Stimulated activated effector memory CD8-positive, alpha-beta T cell treated with anti-CD3 and anti-CD28 coated beads, Interleukin-12 subunit alpha, Interleukin-12 subunit beta, amount 100 ng/mL, for 72 hours (primary cell): ENCODE data around the gene POLD1.
A peak's percentile ranks its signal among the peaks of the same experiment; 100 is the strongest.
"Not testable (repeated sequence)": the region's sequence is repeated elsewhere in the genome, so short reads cannot be mapped to it uniquely, and the experiment has no call there.

ENCODE experiments used
- ATAC-seq: fragments of 150-1000 bp; cut with Tn5 transposase; 2 replicates; pipeline ENCODE4 v1.10.0; 2021
- DNase-seq, 2 donors: peaks; one replicate each; pipeline ENCODE4 v3.0.0; 2021 to 2022; ENCODE audit warnings: low spot score in 2 of 2
- H3K27ac Mint-ChIP-seq: one replicate; pipeline ENCODE4 v1.8.0; 2022; ENCODE audit warnings: mild to moderate bottlenecking, mixed read lengths
- H3K36me3 Mint-ChIP-seq: one replicate; pipeline ENCODE4 v1.8.0; 2022; ENCODE audit warnings: mild to moderate bottlenecking, mixed read lengths
- H3K4me1 Mint-ChIP-seq: one replicate; pipeline ENCODE4 v1.8.0; 2022; ENCODE audit warnings: mixed read lengths
- H3K4me3 Mint-ChIP-seq: one replicate; pipeline ENCODE4 v1.8.0; 2022; ENCODE audit warnings: mild to moderate bottlenecking, mixed read lengths
- H3K9me3 Mint-ChIP-seq: one replicate; pipeline ENCODE4 v1.8.0; 2022; ENCODE audit warnings: mixed read lengths

POLD1 gene

DNA sequence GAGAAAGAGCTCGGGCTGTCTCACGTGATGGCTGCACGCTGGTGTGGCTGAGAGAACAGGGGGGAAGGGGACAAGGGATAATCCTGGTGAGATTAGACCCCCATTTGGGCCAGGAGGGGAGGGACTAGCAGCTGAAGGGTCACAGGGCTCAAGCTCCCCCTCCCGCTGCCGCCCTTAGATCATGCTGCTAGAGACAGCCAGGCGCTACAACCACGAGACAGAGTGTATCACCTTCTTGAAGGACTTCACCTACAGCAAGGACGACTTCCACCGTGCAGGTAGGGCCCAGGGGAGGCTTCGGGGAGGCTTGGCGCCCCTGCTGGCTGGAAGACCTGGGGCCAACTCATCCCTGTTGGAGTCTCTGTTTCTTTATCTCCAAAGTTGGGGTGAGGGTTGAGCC lies 4.5 kb upstream of the POLD1 start:
- Mint-ChIP-seq H3K36me3 (peaks cover 79% of the 10 kb centered on the region), H3K9me3 (no peaks in the 10 kb centered on the region), H3K4me3 (no peak overlapping the region), H3K27ac (no peak overlapping the region), H3K4me1 (peaks cover 62% of the 10 kb centered on the region)
- no peak for ATAC-seq
- no peak for DNase-seq

DNA sequence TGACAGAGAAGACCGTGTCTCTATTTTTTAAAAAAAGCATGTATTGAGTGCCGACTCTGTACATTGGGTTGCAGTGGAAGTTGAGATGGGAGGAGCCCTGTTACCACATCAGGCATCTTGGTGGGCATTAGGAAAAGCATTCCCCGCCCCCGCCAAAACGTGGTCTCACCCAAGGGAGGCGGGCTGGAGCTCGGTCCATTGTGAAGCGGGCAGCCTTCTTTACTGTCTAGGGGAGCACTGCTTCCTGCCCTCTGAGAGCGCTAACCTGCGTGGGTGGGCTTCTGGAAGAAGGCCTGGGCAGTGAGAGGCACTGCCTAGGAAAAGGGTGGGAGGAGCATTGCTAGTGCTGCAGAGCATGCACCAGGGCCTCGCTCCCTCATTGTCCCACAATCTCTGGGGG lies 4.0 kb upstream of the POLD1 start:
- Mint-ChIP-seq H3K27ac (no peak overlapping the region), H3K4me1 (peaks cover 68% of the 10 kb centered on the region), H3K4me3 (no peak overlapping the region), H3K9me3 (no peaks in the 10 kb centered on the region), H3K36me3 (peaks cover 84% of the 10 kb centered on the region)
- DNase-seq (no peak), ATAC-seq (no peak)

DNA sequence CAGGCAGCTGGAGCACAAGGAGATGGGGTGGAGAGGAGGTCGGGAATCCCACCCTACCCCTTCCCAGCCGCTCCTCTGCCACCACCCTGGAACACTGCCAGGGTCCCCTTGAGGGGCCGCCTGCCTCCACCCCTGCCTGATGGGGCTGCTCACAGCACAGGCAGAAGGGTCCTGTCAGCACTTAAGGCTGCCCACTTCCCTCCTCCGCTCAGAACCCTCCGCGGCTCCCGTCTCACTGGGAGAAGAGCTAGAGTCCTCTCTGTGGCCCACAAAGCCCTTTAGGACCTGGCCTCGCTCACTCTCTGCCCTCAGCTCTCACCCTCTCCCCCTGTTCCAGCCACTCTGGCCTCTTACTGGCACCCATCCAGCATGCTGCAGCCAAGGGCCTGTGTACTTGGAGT lies 3.4 kb upstream of the POLD1 start:
- peaks cover 90% of the 10 kb centered on the region for H3K36me3 Mint-ChIP-seq
- H3K9me3 Mint-ChIP-seq: no peaks in the 10 kb centered on the region
- no peak for DNase-seq
- H3K4me3 Mint-ChIP-seq: no peak overlapping the region
- peak overlapping the region; percentile 71 for H3K27ac Mint-ChIP-seq
- no peak for ATAC-seq
- peaks cover 74% of the 10 kb centered on the region for H3K4me1 Mint-ChIP-seq

GRCh38 chr19:50381881-50382729 lies 2.0 kb upstream of the POLD1 start:
- Mint-ChIP-seq H3K27ac (no peak overlapping the region), H3K4me3 (no peak overlapping the region)
- no peak for DNase-seq

GRCh38 chr19:50383001-50383851 lies 921 bp upstream of the POLD1 start:
- ATAC-seq (no peak), DNase-seq (no peak)
- peaks cover 88% of the 10 kb centered on the region for H3K36me3 Mint-ChIP-seq
- H3K4me3 Mint-ChIP-seq: peak overlapping the region; percentile 99
- peak overlapping the region; percentile 99 for H3K27ac Mint-ChIP-seq
- peaks cover 63% of the 10 kb centered on the region for H3K4me1 Mint-ChIP-seq
- H3K9me3 Mint-ChIP-seq: no peaks in the 10 kb centered on the region

More at GRCh38 chr19:50381881-50382729, 2.0 kb upstream of the POLD1 start:
- peaks cover 91% of the 10 kb centered on the region for H3K36me3 Mint-ChIP-seq
- H3K9me3 Mint-ChIP-seq: no peaks in the 10 kb centered on the region
- no peak for ATAC-seq
- peaks cover 66% of the 10 kb centered on the region for H3K4me1 Mint-ChIP-seq

DNA sequence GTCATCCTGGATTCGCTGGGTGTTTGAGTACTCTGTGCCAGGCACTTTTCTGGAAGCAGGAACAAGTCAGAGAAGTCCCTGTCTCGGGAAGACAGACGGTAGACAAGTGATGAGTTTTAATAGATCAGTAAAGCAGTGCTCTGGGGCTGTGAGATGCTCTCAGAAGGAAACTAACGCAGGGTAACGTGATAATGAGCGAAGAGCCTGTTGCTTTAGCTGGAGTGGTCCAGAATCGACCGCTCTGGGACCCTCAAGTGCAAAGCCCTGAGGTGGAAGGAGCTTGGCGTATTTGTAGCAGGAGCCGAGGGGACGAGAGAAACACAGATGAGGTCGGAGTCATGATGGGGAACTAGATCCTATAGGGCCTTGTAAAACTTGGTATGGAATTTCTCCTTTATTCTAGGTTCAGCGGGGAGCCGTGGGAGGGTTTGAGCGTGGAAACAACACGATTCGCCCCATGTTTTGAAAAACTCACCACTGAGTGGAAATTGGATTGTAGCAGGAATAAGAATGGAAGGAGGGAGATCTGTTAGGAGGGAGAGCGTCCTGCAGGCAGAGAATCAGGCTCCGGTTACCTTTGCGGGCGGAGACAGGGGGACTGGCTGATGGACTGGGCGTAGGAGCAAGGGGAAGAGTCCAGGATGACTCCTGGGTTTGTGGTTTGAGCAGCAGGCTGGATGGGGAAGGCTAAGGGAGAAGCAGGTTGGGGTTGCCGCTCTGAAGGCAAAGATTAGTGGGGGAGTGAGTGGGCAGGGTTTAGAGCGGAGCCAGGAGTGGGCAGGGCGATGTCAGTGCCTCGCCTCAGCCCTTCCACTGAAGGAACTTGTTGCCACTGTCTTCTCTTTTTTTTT lies 763 bp downstream of the POLD1 start:
- Mint-ChIP-seq H3K27ac (peak overlapping the region; percentile 99), H3K4me1 (peaks cover 51% of the 10 kb centered on the region), H3K36me3 (peaks cover 88% of the 10 kb centered on the region), H3K9me3 (no peaks in the 10 kb centered on the region), H3K4me3 (peak overlapping the region; percentile 99)
- DNase-seq (no peak), ATAC-seq (peak; percentile 2)

GRCh38 chr19:50387176-50387867 lies 3.2 kb downstream of the POLD1 start:
- Mint-ChIP-seq H3K27ac (peak overlapping the region; percentile 65), H3K36me3 (peaks cover 85% of the 10 kb centered on the region), H3K4me1 (peaks cover 39% of the 10 kb centered on the region), H3K4me3 (no peak overlapping the region), H3K9me3 (no peaks in the 10 kb centered on the region)
- DNase-seq (no peak), ATAC-seq (no peak)

- ATAC-seq: no peak
- Mint-ChIP-seq H3K27ac (peak overlapping the region; percentile 65), H3K9me3 (no peaks in the 10 kb centered on the region), H3K36me3 (peaks cover 88% of the 10 kb centered on the region), H3K4me1 (peaks cover 39% of the 10 kb centered on the region), H3K4me3 (no peak overlapping the region)
- no peak for DNase-seq
Observed at GRCh38 chr19:50387868-50388245, 3.7 kb downstream of the POLD1 start.

DNA sequence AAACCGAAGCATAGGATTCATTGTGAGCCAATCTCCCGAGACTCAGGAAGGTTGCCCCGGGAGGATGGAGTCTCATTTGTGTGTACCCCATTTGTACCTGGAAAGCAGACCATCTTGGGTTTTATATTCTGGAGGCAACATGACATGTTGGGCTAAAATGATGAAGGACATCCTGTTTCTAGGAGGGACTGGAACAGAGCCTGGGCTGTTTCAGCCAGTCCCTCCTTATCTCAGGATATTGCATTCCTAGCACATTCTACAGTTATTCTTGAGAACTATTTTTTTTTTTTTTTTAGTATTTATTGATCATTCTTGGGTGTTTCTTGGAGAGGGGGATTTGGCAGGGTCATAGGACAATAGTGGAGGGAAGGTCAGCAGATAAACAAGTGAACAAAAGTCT lies 6.1 kb downstream of the POLD1 start:
- not testable (repeated sequence) for H3K4me3 Mint-ChIP-seq, H3K9me3 Mint-ChIP-seq, ATAC-seq, H3K27ac Mint-ChIP-seq, DNase-seq
- H3K36me3 Mint-ChIP-seq: peaks cover 86% of the 10 kb centered on the region
- H3K4me1 Mint-ChIP-seq: peaks cover 15% of the 10 kb centered on the region

DNA sequence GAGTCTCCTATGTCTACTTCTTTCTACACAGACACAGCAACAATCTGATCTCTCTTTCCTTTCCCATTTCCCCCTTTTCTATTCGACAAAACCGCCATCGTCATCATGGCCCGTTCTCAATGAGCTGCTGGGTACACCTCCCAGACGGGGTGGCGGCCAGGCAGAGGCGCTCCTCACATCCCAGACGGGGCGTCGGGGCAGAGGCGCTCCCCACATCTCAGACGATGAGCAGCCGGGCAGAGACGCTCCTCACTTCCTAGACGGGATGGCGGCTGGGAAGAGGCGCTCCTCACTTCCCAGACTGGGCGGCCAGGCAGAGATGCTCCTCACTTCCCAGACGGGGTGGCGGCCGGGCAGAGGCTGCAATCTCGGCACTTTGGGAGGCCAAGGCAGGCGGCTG lies 6.8 kb downstream of the POLD1 start:
- H3K4me1 Mint-ChIP-seq, H3K27ac Mint-ChIP-seq, H3K9me3 Mint-ChIP-seq, ATAC-seq, H3K4me3 Mint-ChIP-seq, DNase-seq: not testable (repeated sequence)
- peaks cover 86% of the 10 kb centered on the region for H3K36me3 Mint-ChIP-seq

DNA sequence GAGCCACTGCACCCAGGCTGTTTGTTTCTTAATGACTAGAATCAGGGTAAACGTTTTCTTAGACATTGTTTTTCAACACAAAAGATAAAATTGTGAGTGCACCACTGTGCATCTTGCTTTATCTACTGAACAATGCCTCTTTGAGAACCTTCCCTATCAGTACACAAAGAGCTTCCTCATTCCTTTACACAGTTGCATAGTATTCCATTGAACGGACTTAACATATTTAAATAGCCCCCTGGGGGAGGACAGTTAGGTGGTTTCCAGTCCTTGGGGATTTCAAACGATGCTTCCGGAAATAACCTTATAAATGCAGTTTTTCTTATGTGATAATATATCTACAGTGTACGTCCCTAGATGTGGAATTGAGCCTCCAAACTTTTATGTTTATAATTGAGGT lies 8.6 kb downstream of the POLD1 start:
- H3K4me3 Mint-ChIP-seq: no peak overlapping the region
- H3K4me1 Mint-ChIP-seq: peaks cover 5% of the 10 kb centered on the region
- no peak overlapping the region for H3K27ac Mint-ChIP-seq
- peaks cover 85% of the 10 kb centered on the region for H3K36me3 Mint-ChIP-seq
- no peak for DNase-seq
- no peaks in the 10 kb centered on the region for H3K9me3 Mint-ChIP-seq
- no peak for ATAC-seq

DNA sequence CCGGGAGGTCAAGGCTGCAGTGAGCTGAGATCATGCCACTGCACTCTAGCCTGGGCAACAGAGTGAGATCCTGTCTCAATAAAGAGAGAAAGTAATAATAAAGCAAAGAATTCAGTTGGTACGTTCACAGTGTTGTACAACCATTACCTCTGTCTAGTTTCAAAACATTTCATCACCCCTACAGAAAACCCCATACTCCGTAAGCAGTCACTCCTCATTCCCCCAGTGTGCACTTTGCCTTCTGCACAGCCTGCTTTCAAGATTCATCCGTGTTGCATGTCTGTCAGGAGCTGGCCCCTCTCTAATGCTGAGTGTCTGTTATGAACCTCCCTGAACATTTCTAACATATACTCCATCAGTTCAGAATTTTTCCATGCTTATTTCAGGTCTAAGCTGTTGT lies 9.4 kb downstream of the POLD1 start:
- DNase-seq (no peak), ATAC-seq (no peak)
- H3K4me1 Mint-ChIP-seq: peaks cover 7% of the 10 kb centered on the region
- H3K36me3 Mint-ChIP-seq: peaks cover 85% of the 10 kb centered on the region
- H3K4me3 Mint-ChIP-seq: no peak overlapping the region
- H3K27ac Mint-ChIP-seq: no peak overlapping the region
- no peaks in the 10 kb centered on the region for H3K9me3 Mint-ChIP-seq

- ATAC-seq: no peak
- H3K36me3 Mint-ChIP-seq: peaks cover 85% of the 10 kb centered on the region
- no peak overlapping the region for H3K27ac Mint-ChIP-seq
- H3K4me3 Mint-ChIP-seq: no peak overlapping the region
- peaks cover 9% of the 10 kb centered on the region for H3K4me1 Mint-ChIP-seq
- no peak for DNase-seq
- H3K9me3 Mint-ChIP-seq: no peaks in the 10 kb centered on the region
Observed at GRCh38 chr19:50394017-50394416, 9.9 kb downstream of the POLD1 start.

GRCh38 chr19:50398675-50399367 lies 14.7 kb downstream of the POLD1 start:
- DNase-seq: no peak
- peaks cover 13% of the 10 kb centered on the region for H3K4me1 Mint-ChIP-seq
- no peak overlapping the region for H3K4me3 Mint-ChIP-seq
- H3K36me3 Mint-ChIP-seq: peaks cover 82% of the 10 kb centered on the region
- no peak overlapping the region for H3K27ac Mint-ChIP-seq
- H3K9me3 Mint-ChIP-seq: no peaks in the 10 kb centered on the region
- no peak for ATAC-seq
